Endothelial cell of umbilical vein (primary cell): Measurements from ENCODE around the gene THEM5.

Experiments used
- CTCF ChIP-seq, 2 donors: IDR thresholded peaks; 1 replicate in 1 of 2; 2 replicates in 1 of 2; pipeline ENCODE4 v1.5.1; 2011; ENCODE audit warnings: low read length in 2 of 2, mild to moderate bottlenecking in 2 of 2, moderate library complexity in 2 of 2, control low read depth in 1 of 2, inconsistent platforms in 1 of 2, low read depth in 1 of 2; ENCODE audit not compliant: insufficient read depth in 1 of 2; ENCODE audit errors: extremely low read depth in 1 of 2
- EZH2 ChIP-seq: IDR thresholded peaks from 2 replicates; pipeline ENCODE4 v1.6.1; 2012; ENCODE audit warnings: borderline replicate concordance, low read depth, mild to moderate bottlenecking, moderate library complexity, low read length, inconsistent platforms; ENCODE audit not compliant: severe bottlenecking
- MAX ChIP-seq: IDR thresholded peaks from 2 replicates; pipeline ENCODE4 v1.6.1; 2011; ENCODE audit not compliant: insufficient read depth, insufficient read length
- MYC ChIP-seq: IDR thresholded peaks from one replicate; pipeline ENCODE4 v1.6.1; 2011; ENCODE audit warnings: mild to moderate bottlenecking, low read depth, low read length
- POLR2AphosphoS5 ChIP-seq: IDR thresholded peaks from 2 replicates; pipeline ENCODE4 v1.6.1; 2012; ENCODE audit warnings: low read depth, mild to moderate bottlenecking, control low read depth, low read length, moderate library complexity; ENCODE audit not compliant: insufficient read depth

GRCh38 chr1:151846062-151846568, 7.4 kb downstream of the THEM5 start:
- TF ChIP-seq CTCF (IDR thresholded peaks at IDR 0.05; ENCODE audit: extremely low read depth in 1 of 2, insufficient read depth in 1 of 2, low read depth in 1 of 2, low read length in 2 of 2) = no peak
- TF ChIP-seq MAX = no peak
- TF ChIP-seq MYC = no peak
- TF ChIP-seq POLR2AphosphoS5 = no peak
- no peak for TF ChIP-seq EZH2
